Gastrocnemius medialis (tissue), 4 donors: ENCODE data around the gene ALOX15. TPM values are rescaled to one million over a fixed set of nuclear protein-coding genes. Genes with fewer than 3 reads are reported as not detected.

ENCODE experiments used
- ATAC-seq, 2 donors: fragments of 150-250 bp; one replicate each; pipeline ENCODE4 v1.9.1; 2016
- DNase-seq, 2 donors: peaks; one replicate each; pipeline ENCODE4 v3.0.0-alpha.2; 2019
- H3K27ac ChIP-seq, 4 donors: fragments of 200-600 bp; sonication (generic); 1 replicate in 1 of 4; 2 replicates in 3 of 4; pipeline ENCODE4 v1.5.1; 2016 to 2018; ENCODE audit warnings: mild to moderate bottlenecking in 2 of 4, moderate library complexity in 1 of 4
- H3K27me3 ChIP-seq, 3 donors: fragments of 200-600 bp; sonication (generic) in 2 of 3; 1 replicate in 1 of 3; 2 replicates in 2 of 3; pipeline versions ENCODE4 v1.5.1 to v1.6.0; 2016 to 2019; ENCODE audit warnings: mild to moderate bottlenecking in 1 of 3, moderate library complexity in 1 of 3
- H3K36me3 ChIP-seq, 2 donors: fragments of 200-600 bp; sonication (generic) in 1 of 2; one replicate each; pipeline ENCODE4 v1.5.1; 2017 to 2018
- H3K4me1 ChIP-seq, 2 donors: fragments of 200-600 bp; sonication (generic) in 1 of 2; one replicate each; pipeline ENCODE4 v1.5.1; 2016 to 2017; ENCODE audit warnings: mild to moderate bottlenecking in 2 of 2
- H3K4me3 ChIP-seq, 4 donors: fragments of 200-600 bp; sonication (generic) in 3 of 4; 1 replicate in 1 of 4; 2 replicates in 3 of 4; pipeline ENCODE4 v1.5.1; 2016 to 2019; ENCODE audit warnings: mild to moderate bottlenecking in 2 of 4
- H3K9me3 ChIP-seq, 3 donors: fragments of 200-600 bp; sonication (generic) in 2 of 3; 1 replicate in 1 of 3; 2 replicates in 2 of 3; pipeline ENCODE4 v1.5.1; 2016 to 2019
- CTCF ChIP-seq, 5 experiments: fragments of 450-650 bp in 3 of 5; fragments of 200-600 bp in 2 of 5; sonication (generic) in 2 of 5; IDR thresholded peaks in 4 of 5; conservative IDR thresholded peaks in 1 of 5; 1 replicate in 4 of 5; 2 replicates in 1 of 5; pipeline ENCODE4 v1.5.1; 2016 to 2019; ENCODE audit warnings: antibody characterized with exemption in 5 of 5, mild to moderate bottlenecking in 3 of 5, moderate library complexity in 3 of 5
- POLR2A ChIP-seq, 2 donors: fragments of 450-650 bp; IDR thresholded peaks; one replicate each; pipeline ENCODE4 v1.6.1; 2017; ENCODE audit warnings: antibody characterized with exemption in 2 of 2, mild to moderate bottlenecking in 2 of 2, moderate library complexity in 2 of 2
- in situ Hi-C, 4 donors: fragments of 200-750 bp; cut with MboI; loops; one replicate each; pipeline versions ENCODE4 v1.15.0 to v1.8.0; 2017; ENCODE audit warnings: low sequenced_read_pairs in 4 of 4
- intact Hi-C: fragments of 100-400 bp; cut with DNase I; formaldehyde crosslinking; loops from one replicate; pipeline ENCODE4 v1.15.1; 2023; ENCODE audit warnings: low total_unique reads
- total RNA-seq, 4 donors: library from RNA; depleted of rRNA; stranded (reverse); fragments of >200 nt; gene quantifications; one replicate each; pipeline versions ENCODE4 v1.1.0 to v1.2.3, GENCODE V29; 2016

The ALOX15 gene
- total RNA-seq, 4 donors from 2014 or later = not detected

DNA sequence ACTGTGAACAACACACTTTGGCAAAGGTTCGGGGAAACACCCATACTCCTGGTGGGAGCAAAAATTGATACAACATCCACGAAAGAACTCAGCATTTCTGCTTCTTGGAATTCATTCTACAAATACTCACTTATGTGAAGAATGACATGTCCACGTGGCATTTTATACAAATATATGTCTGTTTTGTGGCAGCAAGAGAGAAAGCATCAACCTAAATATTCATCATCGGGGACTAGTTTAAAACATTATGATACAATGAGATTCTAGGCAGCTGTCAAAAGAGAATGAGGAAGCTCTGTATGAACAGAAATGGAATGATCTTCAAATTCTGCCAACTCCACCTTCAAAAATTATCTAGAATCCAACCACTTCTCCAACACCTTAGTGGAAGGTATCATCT is 25.7 kb upstream of the ALOX15 start:
- in situ Hi-C loops (no loop called here), intact Hi-C loops (no loop called here)
- Histone ChIP-seq H3K27ac (no peak overlapping the region), H3K27me3 (peaks cover 0 to 7% (median 3%) of the 10 kb centered on the region in 3 donors), H3K4me3 (no peak overlapping the region), H3K4me1 (no peaks in the 10 kb centered on the region), H3K9me3 (no peaks in the 10 kb centered on the region), H3K36me3 (peaks cover 0 to 8% of the 10 kb centered on the region in 2 donors)
- ATAC-seq = no peak
- no peak for TF ChIP-seq POLR2A (IDR thresholded peaks at IDR 0.05)
- no peak for TF ChIP-seq CTCF (IDR thresholded peaks at IDR 0.05 in 4 of 5, conservative IDR thresholded peaks at IDR 0.05 in 1 of 5)
- DNase-seq = no peak

DNA sequence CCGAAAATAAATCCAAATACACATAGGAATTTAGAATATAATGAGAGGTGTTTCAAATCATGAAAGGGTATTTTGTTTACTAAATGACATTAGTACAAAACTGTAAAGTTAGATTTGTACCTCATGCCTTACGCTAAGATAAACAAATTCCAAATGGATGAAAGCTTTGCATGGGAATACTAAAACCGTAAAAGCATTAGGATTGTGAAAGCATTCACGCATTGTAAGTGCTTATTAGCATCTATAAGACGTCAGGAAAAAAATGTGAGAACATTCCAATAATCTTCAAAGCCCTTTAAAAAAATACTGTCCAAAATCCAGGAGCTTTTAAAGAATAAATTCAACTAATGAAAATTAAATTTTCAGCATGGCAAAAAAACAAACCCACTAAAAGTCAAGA is 24.8 kb upstream of the ALOX15 start:
- no peak overlapping the region for H3K4me3 ChIP-seq
- no peaks in the 10 kb centered on the region for H3K9me3 ChIP-seq
- no peak for TF ChIP-seq CTCF (IDR thresholded peaks at IDR 0.05 in 4 of 5, conservative IDR thresholded peaks at IDR 0.05 in 1 of 5)
- TF ChIP-seq POLR2A (IDR thresholded peaks at IDR 0.05) = no peak
- H3K36me3 ChIP-seq = no peaks in the 10 kb centered on the region
- ATAC-seq = no peak
- in situ Hi-C loops = no loop called here
- H3K4me1 ChIP-seq = no peaks in the 10 kb centered on the region
- intact Hi-C loops = no loop called here
- no peak overlapping the region for H3K27ac ChIP-seq
- no peak for DNase-seq
- peaks cover 0 to 10% (median 3%) of the 10 kb centered on the region in 3 donors for H3K27me3 ChIP-seq

GRCh38 chr17:4665027-4665426 is 23.5 kb upstream of the ALOX15 start:
- in situ Hi-C loops = no loop called here
- ATAC-seq (no peak), DNase-seq (no peak)
- no peak overlapping the region for H3K27ac ChIP-seq
- no peaks in the 10 kb centered on the region for H3K36me3 ChIP-seq
- no peak for TF ChIP-seq CTCF (IDR thresholded peaks at IDR 0.05 in 4 of 5, conservative IDR thresholded peaks at IDR 0.05 in 1 of 5)
- no peak for TF ChIP-seq POLR2A (IDR thresholded peaks at IDR 0.05)
- intact Hi-C loops = no loop called here
- H3K4me3 ChIP-seq = no peak overlapping the region
- H3K27me3 ChIP-seq = peaks cover 0 to 13% (median 3%) of the 10 kb centered on the region in 3 donors
- no peaks in the 10 kb centered on the region for H3K9me3 ChIP-seq
- no peaks in the 10 kb centered on the region for H3K4me1 ChIP-seq

DNA sequence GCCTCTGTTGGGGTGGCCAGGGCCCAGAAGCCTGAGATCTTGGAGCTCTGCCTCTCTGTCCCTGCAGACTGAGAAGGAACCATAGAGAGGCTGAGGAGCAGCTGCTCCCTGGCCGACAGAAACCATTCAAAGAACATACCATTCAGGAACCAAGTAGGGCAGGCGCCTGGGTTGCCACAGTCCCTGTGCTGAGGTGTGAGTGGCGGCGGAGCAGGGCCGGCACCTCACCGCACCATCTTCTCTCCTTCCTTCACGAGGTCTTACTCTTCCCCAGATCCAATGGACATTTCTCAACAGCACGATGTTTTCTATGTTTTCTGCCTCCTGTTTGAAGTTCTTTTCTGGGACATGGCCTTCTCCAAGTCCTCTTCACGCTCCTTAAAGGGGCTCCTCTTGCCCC is 22.8 kb upstream of the ALOX15 start:
- Histone ChIP-seq H3K27ac (no peak overlapping the region), H3K4me3 (no peak overlapping the region), H3K9me3 (no peaks in the 10 kb centered on the region), H3K27me3 (peaks cover 0 to 17% (median 9%) of the 10 kb centered on the region in 3 donors), H3K36me3 (no peaks in the 10 kb centered on the region), H3K4me1 (no peaks in the 10 kb centered on the region)
- in situ Hi-C loops = no loop called here
- ATAC-seq (no peak), DNase-seq (no peak)
- intact Hi-C loops = no loop called here
- TF ChIP-seq CTCF (IDR thresholded peaks at IDR 0.05 in 4 of 5, conservative IDR thresholded peaks at IDR 0.05 in 1 of 5) = no peak
- no peak for TF ChIP-seq POLR2A (IDR thresholded peaks at IDR 0.05)

GRCh38 chr17:4663711-4664110 is 22.2 kb upstream of the ALOX15 start:
- Histone ChIP-seq H3K27me3 (peaks cover 0 to 17% (median 9%) of the 10 kb centered on the region in 3 donors), H3K4me3 (no peak overlapping the region), H3K9me3 (no peaks in the 10 kb centered on the region), H3K27ac (no peak overlapping the region), H3K36me3 (no peaks in the 10 kb centered on the region), H3K4me1 (no peaks in the 10 kb centered on the region)
- intact Hi-C loops (no loop called here), in situ Hi-C loops (no loop called here)
- TF ChIP-seq POLR2A (IDR thresholded peaks at IDR 0.05) (no peak), CTCF (IDR thresholded peaks at IDR 0.05 in 4 of 5, conservative IDR thresholded peaks at IDR 0.05 in 1 of 5) (no peak)
- ATAC-seq (no peak), DNase-seq (no peak)
